K562 (cell line): ENCODE data around the gene PCDH9. TPM values are rescaled to one million over a fixed set of nuclear protein-coding genes. Genes with fewer than 3 reads are reported as not detected.

ENCODE experiments used
- ATAC-seq: fragments of 200-7000 bp; cut with Tn5 transposase; 3 replicates; pipeline ENCODE4 v1.9.1; 2020; ENCODE audit warnings: moderate library complexity
- BruUV-seq: library from RNA; stranded (reverse); fragments of 400-500 nt; replicated peaks from 2 replicates; lab custom pipeline; 2021; lab: Mats Ljungman, UMichigan
- CTCF ChIA-PET: fragments of 300-600 bp; formaldehyde crosslinking; extraction: SDS; loops from one replicate; lab custom pipeline; 2021; ENCODE audit warnings: low intra/inter-chr PET ratio; lab: Yijun Ruan, JAX
- POLR2A ChIA-PET: fragments of 300-600, 350-650 bp; sonication (Branson Sonifier 250); formaldehyde crosslinking; extraction: SDS; loops from one replicate; lab custom pipeline; 2021; ENCODE audit warnings: antibody characterized with exemption, inconsistent platforms; lab: Yijun Ruan, JAX
- DNase-seq, 4 experiments: peaks; one replicate each; pipeline versions ENCODE4 v3.0.0 to v3.0.0-alpha.2; 2011 to 2018; ENCODE audit warnings: low spot score in 3 of 4, mixed read lengths in 3 of 4; ENCODE audit errors: extremely low read depth in 1 of 4
- FAIRE-seq: peaks from 2 replicates; lab custom pipeline; 2011; peaks lifted over from hg19 to GRCh38; lab: Jason Lieb, UNC
- H2AFZ ChIP-seq: 2 replicates; pipeline ENCODE4 v1.6.0; 2011; ENCODE audit warnings: low read depth, low read length, control low read depth, inconsistent platforms
- H3K27ac ChIP-seq: fragments of 200-600 bp; 3 replicates; pipeline ENCODE4 v1.8.0; 2011; ENCODE audit warnings: low read depth, mild to moderate bottlenecking, control low read depth, inconsistent platforms, low read length, moderate library complexity, mixed read lengths; ENCODE audit errors: extremely low read depth
- H3K27me3 ChIP-seq, 2 experiments: fragments of 300-600 bp in 1 of 2; 2 replicates in 1 of 2; 3 replicates in 1 of 2; pipeline versions ENCODE4 v1.6.0 to v1.8.0; 2011; ENCODE audit warnings: inconsistent platforms in 2 of 2, low read length in 2 of 2, mild to moderate bottlenecking in 1 of 2, mixed read lengths in 1 of 2, moderate library complexity in 1 of 2; ENCODE audit not compliant: control insufficient read depth in 2 of 2, insufficient read depth in 2 of 2
- H3K36me3 ChIP-seq: fragments of 300-600 bp; 3 replicates; pipeline ENCODE4 v1.8.0; 2011; ENCODE audit warnings: mild to moderate bottlenecking, low read length, inconsistent platforms; ENCODE audit not compliant: control insufficient read depth, insufficient read depth
- H3K4me1 ChIP-seq, 2 experiments: fragments of 200-600 bp in 1 of 2; replicated peaks in 1 of 2; 2 replicates in 1 of 2; 3 replicates in 1 of 2; pipeline versions ENCODE4 v1.5.1 to v1.8.0; 2011; ENCODE audit warnings: inconsistent platforms in 2 of 2, low read length in 2 of 2, mild to moderate bottlenecking in 1 of 2, mixed read lengths in 1 of 2, moderate library complexity in 1 of 2; ENCODE audit not compliant: control insufficient read depth in 2 of 2, insufficient read depth in 2 of 2
- H3K4me2 ChIP-seq: 2 replicates; pipeline ENCODE4 v1.6.1; 2011; ENCODE audit warnings: low read length, control low read depth, inconsistent platforms, mixed read lengths; ENCODE audit not compliant: insufficient read depth
- H3K4me3 ChIP-seq: fragments of 200-600 bp; sonication (generic), shearing (Covaris generic); 2 replicates; pipeline ENCODE4 v1.5.1; 2016; ENCODE audit warnings: control low read depth, inconsistent platforms
- H3K79me2 ChIP-seq: fragments of 200-600 bp; 3 replicates; pipeline ENCODE4 v1.8.0; 2011; ENCODE audit warnings: low read length, inconsistent platforms; ENCODE audit not compliant: control insufficient read depth, insufficient read depth
- H3K9ac ChIP-seq, 2 experiments: 2 replicates each; pipeline versions ENCODE4 v1.6.0 to v1.6.1; 2011; ENCODE audit warnings: low read depth in 2 of 2, low read length in 2 of 2, control low read depth in 1 of 2, inconsistent platforms in 1 of 2, mild to moderate bottlenecking in 1 of 2, mixed read lengths in 1 of 2; ENCODE audit not compliant: insufficient read depth in 1 of 2
- H3K9me1 ChIP-seq: one replicate; pipeline ENCODE4 v1.6.0; 2011; ENCODE audit warnings: inconsistent platforms, mild to moderate bottlenecking, low read length, moderate library complexity; ENCODE audit not compliant: control insufficient read depth, insufficient read depth
- H3K9me3 ChIP-seq: replicated peaks from 2 replicates; pipeline ENCODE4 v1.5.1; 2011; ENCODE audit warnings: low read depth, low read length, inconsistent platforms; ENCODE audit not compliant: control insufficient read depth, insufficient read depth
- H4K20me1 ChIP-seq: replicated peaks from 2 replicates; pipeline ENCODE4 v1.6.1; 2011; ENCODE audit warnings: low read length, inconsistent platforms, mixed read lengths; ENCODE audit not compliant: control insufficient read depth, insufficient read depth
- HDAC3 ChIP-seq: fragments of 450-650 bp; IDR thresholded peaks from 2 replicates; pipeline ENCODE4 v1.6.1; 2018; ENCODE audit warnings: borderline replicate concordance, mild to moderate bottlenecking, moderate library complexity; ENCODE audit not compliant: partially characterized antibody
- KHSRP ChIP-seq: fragments of 450-650 bp; IDR thresholded peaks from 2 replicates; pipeline ENCODE4 v1.6.1; 2017
- RAD21 ChIP-seq, 2 experiments: fragments of 250-450 bp in 1 of 2; fragments of 450-650 bp in 1 of 2; sonication (Bioruptor Pico) in 1 of 2; formaldehyde crosslinking in 1 of 2; IDR thresholded peaks in 1 of 2; conservative IDR thresholded peaks in 1 of 2; 2 replicates each; pipeline versions ENCODE4 v1.4.0 to v1.8.0; 2020 to 2022; ENCODE audit warnings: mild to moderate bottlenecking in 2 of 2, moderate library complexity in 1 of 2
- RBM34 ChIP-seq: fragments of 200-400 bp; formaldehyde crosslinking; IDR thresholded peaks from 2 replicates; pipeline ENCODE4 v1.6.1; 2018; ENCODE audit warnings: low read length, borderline replicate concordance; ENCODE audit not compliant: insufficient read depth
- WGBS: fragments of 100-300 bp; shearing (Covaris generic); methylation state at CpG from one replicate; pipeline ENCODE4 v1.1.6; 2016; ENCODE audit warnings: low coverage, mixed read lengths; ENCODE audit not compliant: insufficient coverage; ENCODE audit errors: missing lambda C conversion rate; 5-methylcytosine and 5-hydroxymethylcytosine counted together
- in situ Hi-C: fragments of 300-500 bp; cut with MboI; formaldehyde crosslinking; loops from 4 replicates; pipeline ENCODE4 v1.15.0; 2018; ENCODE audit warnings: inconsistent platforms, mixed read lengths
- intact Hi-C: fragments of 100-400 bp; cut with micrococcal nuclease; formaldehyde crosslinking; loops from 2 replicates; pipeline ENCODE4 v1.14.2; 2022
- polyA plus RNA-seq, 8 experiments: library from polyadenylated mRNA; depleted of rRNA in 4 of 8; stranded (reverse) in 5 of 8; unstranded in 3 of 8; fragments of >200 nt; fragmentation: Nextera tagmentation in 2 of 8; fragmentation: Illumina TruSeq in 1 of 8; extraction: Ambion mirVana in 2 of 8; extraction: Trizol in 1 of 8; gene quantifications; 2 replicates each; pipeline versions ENCODE4 v1.2.1 to v1.2.3, GENCODE V29; 2011 to 2014; ENCODE audit warnings: inconsistent platforms in 1 of 8, missing spikeins in 1 of 8
- total RNA-seq, 7 experiments: library from RNA; depleted of rRNA in 6 of 7; stranded (reverse); fragments of >200 nt in 6 of 7; fragmentation: Illumina TruSeq in 2 of 7; extraction: Trizol in 2 of 7; gene quantifications; 2 replicates each; pipeline versions ENCODE4 v1.2.1 to v1.2.3, GENCODE V29; 2011 to 2021; ENCODE audit warnings: low replicate concordance in 1 of 7
- TF ChIP-seq, protein P1 (sequence below): fragments of 200-400 bp; formaldehyde crosslinking; IDR thresholded peaks from 2 replicates; pipeline ENCODE4 v1.6.1; 2017; ENCODE audit warnings: mild to moderate bottlenecking, low read depth, low read length, moderate library complexity
- TF ChIP-seq, protein P2 (sequence below): fragments of 450-650 bp; IDR thresholded peaks from 2 replicates; pipeline ENCODE4 v1.6.1; 2016; ENCODE audit warnings: antibody characterized with exemption
- TF ChIP-seq, protein P3 (sequence below), 2 experiments: fragments of 450-650 bp in 1 of 2; sonication (generic) in 1 of 2; formaldehyde crosslinking; conservative IDR thresholded peaks; 2 replicates each; pipeline versions ENCODE4 v1.4.0 to v1.8.1; 2020 to 2022; ENCODE audit warnings: mild to moderate bottlenecking in 1 of 2, missing genetic modification reagents in 1 of 2
- TF ChIP-seq, protein P4 (sequence below), 2 experiments: fragments of 450-650 bp; IDR thresholded peaks; 2 replicates each; pipeline ENCODE4 v1.6.1; 2016
- TF ChIP-seq, protein P5 (sequence below): fragments of 450-650 bp; formaldehyde crosslinking; IDR thresholded peaks from 2 replicates; pipeline ENCODE4 v1.4.0; 2020; ENCODE audit warnings: mild to moderate bottlenecking, mixed read lengths

The PCDH9 gene
- total and polyA plus RNA-seq, 9 of the 15 experiments (the other 6 are each of a cell fraction or from before 2014, with no cell fraction given) = 1.1 to 6.7 (median 4.9) TPM

DNA sequence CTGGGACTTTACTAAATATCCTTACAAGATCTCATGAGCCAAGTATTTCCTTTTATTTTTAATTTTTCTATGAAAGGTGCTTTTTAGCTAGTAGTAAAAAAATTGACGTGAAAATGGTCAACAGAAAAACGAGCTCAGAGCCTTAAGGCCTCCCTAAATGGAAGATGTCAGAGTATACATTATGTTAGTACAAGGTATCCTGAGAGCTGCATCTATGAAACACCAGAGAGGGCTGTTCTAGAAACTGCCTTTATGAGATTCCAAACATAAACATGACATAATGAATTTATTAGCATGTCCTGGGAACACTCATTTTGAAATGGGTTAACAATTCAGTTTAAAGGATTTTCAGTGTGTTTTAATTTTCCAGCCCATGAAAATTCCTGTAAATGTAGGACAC, 146.6 kb downstream of the PCDH9 start:
- 0 out of 3 replicates have a peak, but pooled peaks cover 2% of the 10 kb centered on the region for H3K79me2 ChIP-seq
- H3K4me2 ChIP-seq = no peak overlapping the region
- no peak overlapping the region for H2AFZ ChIP-seq
- TF ChIP-seq RAD21 (CRISPR knock-in tag; conservative IDR thresholded peaks at IDR 0.05 in 1 of 2, IDR thresholded peaks at IDR 0.05 in 1 of 2) (no peak), HDAC3 (no peak), KHSRP (no peak), RBM34 (no peak)
- TF ChIP-seq, protein P1, sequence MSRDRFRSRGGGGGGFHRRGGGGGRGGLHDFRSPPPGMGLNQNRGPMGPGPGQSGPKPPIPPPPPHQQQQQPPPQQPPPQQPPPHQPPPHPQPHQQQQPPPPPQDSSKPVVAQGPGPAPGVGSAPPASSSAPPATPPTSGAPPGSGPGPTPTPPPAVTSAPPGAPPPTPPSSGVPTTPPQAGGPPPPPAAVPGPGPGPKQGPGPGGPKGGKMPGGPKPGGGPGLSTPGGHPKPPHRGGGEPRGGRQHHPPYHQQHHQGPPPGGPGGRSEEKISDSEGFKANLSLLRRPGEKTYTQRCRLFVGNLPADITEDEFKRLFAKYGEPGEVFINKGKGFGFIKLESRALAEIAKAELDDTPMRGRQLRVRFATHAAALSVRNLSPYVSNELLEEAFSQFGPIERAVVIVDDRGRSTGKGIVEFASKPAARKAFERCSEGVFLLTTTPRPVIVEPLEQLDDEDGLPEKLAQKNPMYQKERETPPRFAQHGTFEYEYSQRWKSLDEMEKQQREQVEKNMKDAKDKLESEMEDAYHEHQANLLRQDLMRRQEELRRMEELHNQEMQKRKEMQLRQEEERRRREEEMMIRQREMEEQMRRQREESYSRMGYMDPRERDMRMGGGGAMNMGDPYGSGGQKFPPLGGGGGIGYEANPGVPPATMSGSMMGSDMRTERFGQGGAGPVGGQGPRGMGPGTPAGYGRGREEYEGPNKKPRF = no peak
- TF ChIP-seq, protein P2, sequence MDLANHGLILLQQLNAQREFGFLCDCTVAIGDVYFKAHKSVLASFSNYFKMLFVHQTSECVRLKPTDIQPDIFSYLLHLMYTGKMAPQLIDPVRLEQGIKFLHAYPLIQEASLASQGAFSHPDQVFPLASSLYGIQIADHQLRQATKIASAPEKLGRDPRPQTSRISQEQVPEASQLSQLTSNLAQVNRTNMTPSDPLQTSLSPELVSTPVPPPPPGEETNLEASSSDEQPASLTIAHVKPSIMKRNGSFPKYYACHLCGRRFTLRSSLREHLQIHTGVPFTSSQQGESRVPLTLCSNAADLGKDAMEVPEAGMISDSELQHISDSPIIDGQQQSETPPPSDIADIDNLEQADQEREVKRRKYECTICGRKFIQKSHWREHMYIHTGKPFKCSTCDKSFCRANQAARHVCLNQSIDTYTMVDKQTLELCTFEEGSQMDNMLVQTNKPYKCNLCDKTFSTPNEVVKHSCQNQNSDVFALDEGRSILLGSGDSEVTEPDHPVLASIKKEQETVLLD = no peak
- TF ChIP-seq, protein P3, sequence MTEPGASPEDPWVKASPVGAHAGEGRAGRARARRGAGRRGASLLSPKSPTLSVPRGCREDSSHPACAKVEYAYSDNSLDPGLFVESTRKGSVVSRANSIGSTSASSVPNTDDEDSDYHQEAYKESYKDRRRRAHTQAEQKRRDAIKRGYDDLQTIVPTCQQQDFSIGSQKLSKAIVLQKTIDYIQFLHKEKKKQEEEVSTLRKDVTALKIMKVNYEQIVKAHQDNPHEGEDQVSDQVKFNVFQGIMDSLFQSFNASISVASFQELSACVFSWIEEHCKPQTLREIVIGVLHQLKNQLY (CRISPR knock-in tag; conservative IDR thresholded peaks at IDR 0.05) = no peak
- TF ChIP-seq, protein P4, sequence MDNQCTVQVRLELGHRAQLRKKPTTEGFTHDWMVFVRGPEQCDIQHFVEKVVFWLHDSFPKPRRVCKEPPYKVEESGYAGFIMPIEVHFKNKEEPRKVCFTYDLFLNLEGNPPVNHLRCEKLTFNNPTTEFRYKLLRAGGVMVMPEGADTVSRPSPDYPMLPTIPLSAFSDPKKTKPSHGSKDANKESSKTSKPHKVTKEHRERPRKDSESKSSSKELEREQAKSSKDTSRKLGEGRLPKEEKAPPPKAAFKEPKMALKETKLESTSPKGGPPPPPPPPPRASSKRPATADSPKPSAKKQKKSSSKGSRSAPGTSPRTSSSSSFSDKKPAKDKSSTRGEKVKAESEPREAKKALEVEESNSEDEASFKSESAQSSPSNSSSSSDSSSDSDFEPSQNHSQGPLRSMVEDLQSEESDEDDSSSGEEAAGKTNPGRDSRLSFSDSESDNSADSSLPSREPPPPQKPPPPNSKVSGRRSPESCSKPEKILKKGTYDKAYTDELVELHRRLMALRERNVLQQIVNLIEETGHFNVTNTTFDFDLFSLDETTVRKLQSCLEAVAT (IDR thresholded peaks at IDR 0.05) = no peak
- TF ChIP-seq, protein P5, sequence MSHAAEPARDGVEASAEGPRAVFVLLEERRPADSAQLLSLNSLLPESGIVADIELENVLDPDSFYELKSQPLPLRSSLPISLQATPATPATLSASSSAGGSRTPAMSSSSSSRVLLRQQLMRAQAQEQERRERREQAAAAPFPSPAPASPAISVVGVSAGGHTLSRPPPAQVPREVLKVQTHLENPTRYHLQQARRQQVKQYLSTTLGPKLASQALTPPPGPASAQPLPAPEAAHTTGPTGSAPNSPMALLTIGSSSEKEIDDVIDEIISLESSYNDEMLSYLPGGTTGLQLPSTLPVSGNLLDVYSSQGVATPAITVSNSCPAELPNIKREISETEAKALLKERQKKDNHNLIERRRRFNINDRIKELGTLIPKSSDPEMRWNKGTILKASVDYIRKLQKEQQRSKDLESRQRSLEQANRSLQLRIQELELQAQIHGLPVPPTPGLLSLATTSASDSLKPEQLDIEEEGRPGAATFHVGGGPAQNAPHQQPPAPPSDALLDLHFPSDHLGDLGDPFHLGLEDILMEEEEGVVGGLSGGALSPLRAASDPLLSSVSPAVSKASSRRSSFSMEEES (CRISPR knock-in tag) = no peak
- no peak for ATAC-seq
- POLR2A ChIA-PET = no interaction called here
- WGBS = 17% methylated on average over 2 of the region's 2 CpGs
- no peaks in the 10 kb centered on the region for H4K20me1 ChIP-seq
- H3K9me3 ChIP-seq = no peaks in the 10 kb centered on the region
- CTCF ChIA-PET = no interaction called here
- H3K36me3 ChIP-seq = no peaks in the 10 kb centered on the region
- no peak for DNase-seq
- no peak overlapping the region for H3K27ac ChIP-seq
- no TSS peak for BruUV-seq
- in situ Hi-C loops = no loop called here
- no peaks in the 10 kb centered on the region for H3K9me1 ChIP-seq
- FAIRE-seq = no peak
- peaks cover 0 to 2% of the 10 kb centered on the region in 2 experiments; a peak in 1 of 5 replicates for H3K4me1 ChIP-seq
- no peaks in the 10 kb centered on the region for H3K27me3 ChIP-seq
- H3K4me3 ChIP-seq = no peak overlapping the region
- intact Hi-C loops = no loop called here
- no peak overlapping the region for H3K9ac ChIP-seq
